DOHH2 (cell line): ENCODE measurements around the gene MLC1.

ENCODE experiments used
- H3F3A ChIP-seq: fragments of 200-600 bp; sonication (generic), shearing (Covaris generic); 2 replicates; pipeline ENCODE4 v1.6.0; 2016; ENCODE audit warnings: antibody characterized with exemption, mild to moderate bottlenecking; ENCODE audit not compliant: control insufficient read depth, insufficient read depth
- H3K27ac ChIP-seq: fragments of 200-600 bp; sonication (generic); 2 replicates; pipeline ENCODE4 v1.5.1; 2014; ENCODE audit warnings: low read depth, mild to moderate bottlenecking, low read length, moderate library complexity
- H3K27me3 ChIP-seq: fragments of 200-600 bp; sonication (generic); 2 replicates; pipeline ENCODE4 v1.6.1; 2014; ENCODE audit warnings: mild to moderate bottlenecking, low read length, mixed read lengths; ENCODE audit not compliant: control insufficient read depth
- H3K36me3 ChIP-seq: fragments of 200-600 bp; sonication (generic); 2 replicates; pipeline ENCODE4 v1.6.1; 2014; ENCODE audit warnings: mild to moderate bottlenecking, low read length, moderate library complexity, mixed read lengths; ENCODE audit not compliant: control insufficient read depth
- H3K4me1 ChIP-seq: fragments of 200-600 bp; sonication (generic); 2 replicates; pipeline ENCODE4 v1.6.1; 2014; ENCODE audit warnings: mild to moderate bottlenecking, low read length, mixed read lengths; ENCODE audit not compliant: control insufficient read depth
- H3K4me2 ChIP-seq: fragments of 200-600 bp; sonication (generic); 2 replicates; pipeline ENCODE4 v1.6.0; 2014; ENCODE audit warnings: mild to moderate bottlenecking, low read length, moderate library complexity
- H3K4me3 ChIP-seq: fragments of 200-600 bp; sonication (generic); 2 replicates; pipeline ENCODE4 v1.5.1; 2014; ENCODE audit warnings: mild to moderate bottlenecking, low read length, mixed read lengths
- H3K79me2 ChIP-seq: fragments of 200-600 bp; sonication (generic); 2 replicates; pipeline ENCODE4 v1.6.1; 2014; ENCODE audit warnings: mild to moderate bottlenecking, low read length, mixed read lengths; ENCODE audit not compliant: control insufficient read depth
- H3K9me2 ChIP-seq: fragments of 200-600 bp; sonication (generic); replicated peaks from 2 replicates; pipeline ENCODE4 v1.6.1; 2014; ENCODE audit warnings: mild to moderate bottlenecking, low read length, mixed read lengths; ENCODE audit not compliant: control insufficient read depth
- H3K9me3 ChIP-seq: fragments of 200-600 bp; sonication (generic); 2 replicates; pipeline ENCODE4 v1.6.1; 2014; ENCODE audit warnings: antibody characterized with exemption, low read length, mixed read lengths; ENCODE audit not compliant: control insufficient read depth, insufficient read depth
- H4K20me1 ChIP-seq: fragments of 200-600 bp; sonication (generic); 2 replicates; pipeline ENCODE4 v1.6.0; 2014; ENCODE audit warnings: low read depth, mild to moderate bottlenecking, antibody characterized with exemption, low read length, moderate library complexity; ENCODE audit not compliant: control insufficient read depth, insufficient read depth
- CTCF ChIP-seq: fragments of 200-600 bp; sonication (generic); IDR thresholded peaks from one replicate; pipeline ENCODE4 v1.5.1; 2014; ENCODE audit warnings: antibody characterized with exemption, mild to moderate bottlenecking, low read depth, low read length; ENCODE audit not compliant: poor library complexity, severe bottlenecking
- EZH2phosphoT487 ChIP-seq: fragments of 200-600 bp; sonication (generic); IDR thresholded peaks from 2 replicates; pipeline ENCODE4 v1.6.1; 2017; ENCODE audit warnings: borderline replicate concordance, mild to moderate bottlenecking, antibody characterized with exemption, low read length, moderate library complexity, mixed read lengths

MLC1 gene

DNA sequence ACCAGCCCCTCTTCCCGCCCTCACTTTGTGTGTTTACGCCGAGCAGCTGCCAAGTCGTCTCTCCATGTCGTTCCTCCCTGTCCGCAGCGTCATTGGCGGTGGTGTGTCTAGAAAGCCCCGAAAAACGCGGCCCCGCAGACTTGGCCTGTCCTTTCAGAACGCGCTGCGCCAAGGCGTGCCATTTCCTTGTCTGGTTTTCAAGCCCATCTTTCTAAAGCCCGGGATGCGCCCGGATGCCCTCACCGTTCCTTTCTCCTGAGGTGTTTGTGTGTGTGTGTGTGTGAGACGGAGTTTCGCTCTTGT lies 5.1 kb upstream of the MLC1 start:
- no peaks in the 10 kb centered on the region for H4K20me1 ChIP-seq
- no peaks in the 10 kb centered on the region for H3K36me3 ChIP-seq
- no peaks in the 10 kb centered on the region for H3K9me2 ChIP-seq
- H3F3A ChIP-seq = no peaks in the 10 kb centered on the region
- no peak for TF ChIP-seq CTCF
- no peak for TF ChIP-seq EZH2phosphoT487
- no peak overlapping the region for H3K4me2 ChIP-seq
- peaks cover 12% of the 10 kb centered on the region for H3K9me3 ChIP-seq
- H3K4me1 ChIP-seq = no peaks in the 10 kb centered on the region
- no peak overlapping the region for H3K27ac ChIP-seq
- H3K27me3 ChIP-seq = peaks cover 4% of the 10 kb centered on the region; the same call in 1 of the 2 replicates
- no peak overlapping the region for H3K4me3 ChIP-seq
- no peaks in the 10 kb centered on the region for H3K79me2 ChIP-seq

- Histone ChIP-seq H3K9me3 (peaks cover 12% of the 10 kb centered on the region), H3K4me2 (no peak within 1 kb of the TSS), H3K4me1 (no peaks in the 10 kb centered on the region), H3F3A (no peaks in the 10 kb centered on the region), H3K27ac (no peak within 1 kb of the TSS), H3K36me3 (no peaks in the 10 kb centered on the region), H3K4me3 (no peak within 1 kb of the TSS), H3K9me2 (no peaks in the 10 kb centered on the region), H3K79me2 (no peaks in the 10 kb centered on the region), H3K27me3 (peaks cover 3% of the 10 kb centered on the region), H4K20me1 (no peaks in the 10 kb centered on the region)
- TF ChIP-seq CTCF (no peak), EZH2phosphoT487 (no peak)
Observed at GRCh38 chr22:50089682-50090411, 4.6 kb upstream of the MLC1 start, which contains the start of gene MOV10L1. Gene MOV10L1 (plus strand): TSS chr22:50090006. CDS start chr22:50090089, 83 bp downstream.

GRCh38 chr22:50089231-50089630 lies 4.0 kb upstream of the MLC1 start:
- H3K4me1 ChIP-seq = no peaks in the 10 kb centered on the region
- H3K9me3 ChIP-seq = peaks cover 12% of the 10 kb centered on the region
- no peak for TF ChIP-seq CTCF
- TF ChIP-seq EZH2phosphoT487 = no peak
- H3K36me3 ChIP-seq = no peaks in the 10 kb centered on the region
- H3K4me2 ChIP-seq = no peak overlapping the region
- H3K9me2 ChIP-seq = no peaks in the 10 kb centered on the region
- H3K27me3 ChIP-seq = peaks cover 8% of the 10 kb centered on the region
- no peaks in the 10 kb centered on the region for H3F3A ChIP-seq
- no peaks in the 10 kb centered on the region for H3K79me2 ChIP-seq
- no peaks in the 10 kb centered on the region for H4K20me1 ChIP-seq
- no peak overlapping the region for H3K27ac ChIP-seq
- H3K4me3 ChIP-seq = no peak overlapping the region
